Right lobe of liver (tissue), 6 donors: ENCODE data around the gene COTL1. TPM values are rescaled to one million over a fixed set of nuclear protein-coding genes. Genes with fewer than 3 reads are reported as not detected.
"Not testable (repeated sequence)": the region's sequence is repeated elsewhere in the genome, so short reads cannot be mapped to it uniquely, and the experiment has no call there.

Experiments used
- ATAC-seq, 4 donors: fragments of 200-7000 bp; cut with Tn5 transposase; one replicate each; pipeline ENCODE4 v1.9.1; 2020; ENCODE audit warnings: mild to moderate bottlenecking in 4 of 4, moderate library complexity in 4 of 4
- DNase-seq, 3 donors: peaks; one replicate each; pipeline ENCODE4 v3.0.0-alpha.2; 2020
- H3K27ac ChIP-seq, 3 donors: fragments of 200-600 bp; one replicate each; pipeline ENCODE4 v1.8.0; 2022
- H3K27me3 ChIP-seq, 2 donors: fragments of 200-600 bp; one replicate each; pipeline ENCODE4 v1.8.0; 2022
- H3K36me3 ChIP-seq, 4 donors: fragments of 200-600 bp; sonication (generic) in 1 of 4; one replicate each; pipeline versions ENCODE4 v1.5.1 to v1.8.0; 2017 to 2022; ENCODE audit warnings: control low read depth in 1 of 4
- H3K4me1 ChIP-seq, 4 donors: fragments of 200-600 bp; sonication (generic) in 1 of 4; one replicate each; pipeline versions ENCODE4 v1.5.1 to v1.8.0; 2017 to 2022; ENCODE audit warnings: control low read depth in 1 of 4
- H3K4me3 ChIP-seq, 3 donors: fragments of 200-600 bp; one replicate each; pipeline ENCODE4 v1.8.0; 2022
- H3K9me3 ChIP-seq, 4 donors: fragments of 200-600 bp; sonication (generic) in 1 of 4; one replicate each; pipeline versions ENCODE4 v1.5.1 to v1.8.0; 2017 to 2022; ENCODE audit warnings: control low read depth in 1 of 4
- POLR2A ChIP-seq: fragments of 450-650 bp; IDR thresholded peaks from one replicate; pipeline ENCODE4 v1.6.1; 2017; ENCODE audit warnings: antibody characterized with exemption, mild to moderate bottlenecking
- WGBS: methylation state at CpG from one replicate; pipeline ENCODE4 v1.1.6; 2018; ENCODE audit warnings: low coverage, low lambda C conversion rate; ENCODE audit not compliant: insufficient coverage; ENCODE audit errors: missing lambda C conversion rate; 5-methylcytosine and 5-hydroxymethylcytosine counted together
- intact Hi-C, 2 donors: fragments of 100-400 bp; cut with DNase I; formaldehyde crosslinking; loops; one replicate each; pipeline versions ENCODE4 v1.11.2 to v1.14.1; 2022
- total RNA-seq, 6 experiments: library from RNA; depleted of rRNA in 2 of 6; stranded (reverse); fragments of >200 nt in 2 of 6; fragmentation: NEBNext Ultra II Directional in 3 of 6; extraction: Animal tissue kit (Norgen Biotek cat#: 25700) in 3 of 6; gene quantifications; one replicate each; pipeline versions ENCODE4 v1.1.0 to v1.2.4, GENCODE V29; 2016 to 2023
- TF ChIP-seq, protein P1 (sequence below), 4 donors: fragments of 200-600 bp in 3 of 4; fragments of 450-650 bp in 1 of 4; IDR thresholded peaks; one replicate each; pipeline versions ENCODE4 v1.5.1 to v1.8.0; 2016 to 2022; ENCODE audit warnings: antibody characterized with exemption in 4 of 4, mild to moderate bottlenecking in 2 of 4
- donor health status: DM: no; HTN: yes; CAD: no.
- donor health status: DM: no; HTN: no; CAD: no.
- donor health status: DM: no; HTN: no; CAD: no.
- donor health status: DM: no; HTN: yes; CAD: no.
- donor health status: DM: no; HTN: yes; CAD: no.

The COTL1 gene
- total RNA-seq, 6 experiments from 2014 or later: 12.4 to 51.0 (median 18.6) TPM

DNA sequence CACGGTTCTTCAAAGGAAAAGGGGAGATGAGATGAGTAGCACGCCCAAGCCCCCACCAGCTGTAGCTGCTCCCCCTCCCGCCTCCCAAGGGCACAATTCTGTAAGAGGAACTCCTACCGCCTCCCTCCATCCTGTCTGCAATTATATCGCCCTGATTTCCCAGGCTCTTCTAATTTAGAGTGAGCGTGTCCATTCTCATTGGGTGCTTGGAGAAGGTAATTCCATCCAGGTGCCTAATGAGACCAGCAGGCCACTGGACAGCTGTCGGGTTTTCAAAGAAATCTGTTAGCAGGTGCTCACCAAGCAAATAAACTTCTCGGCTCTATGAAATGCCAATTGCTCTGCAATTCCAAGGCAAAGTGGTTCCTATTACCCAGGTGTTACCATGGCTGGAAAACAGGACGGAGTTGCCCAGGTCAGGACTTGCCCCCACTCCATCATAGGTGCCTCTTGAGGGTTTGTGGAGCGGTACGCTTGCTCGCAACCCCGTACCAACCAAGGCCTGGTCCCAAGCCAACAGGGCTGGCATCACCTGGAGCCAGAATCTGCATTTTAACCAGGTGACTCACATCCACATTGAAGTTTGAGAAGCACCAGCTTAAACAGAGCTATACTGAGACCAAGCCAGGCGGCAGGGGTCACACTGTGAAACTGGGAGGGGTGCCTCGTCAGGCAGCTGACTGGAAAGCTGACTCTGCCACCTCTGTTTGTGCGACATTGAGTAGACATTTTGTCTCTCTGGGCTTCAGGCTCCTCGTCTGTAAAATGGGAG lies 97.0 kb downstream of the COTL1 start:
- H3K4me1 ChIP-seq: no peaks in the 10 kb centered on the region
- DNase-seq (no peak), ATAC-seq (no peak)
- intact Hi-C loops: loop anchor here in 1 of 2 donors (5.0 kb wide), 1 partner anchor 91 kb away; no protein-coding TSS in a partner anchor
- H3K4me3 ChIP-seq: no peak overlapping the region
- WGBS: 49% methylated on average over 8 of the region's 17 CpGs
- H3K27ac ChIP-seq: no peak overlapping the region
- no peak for TF ChIP-seq POLR2A
- TF ChIP-seq, protein P1, sequence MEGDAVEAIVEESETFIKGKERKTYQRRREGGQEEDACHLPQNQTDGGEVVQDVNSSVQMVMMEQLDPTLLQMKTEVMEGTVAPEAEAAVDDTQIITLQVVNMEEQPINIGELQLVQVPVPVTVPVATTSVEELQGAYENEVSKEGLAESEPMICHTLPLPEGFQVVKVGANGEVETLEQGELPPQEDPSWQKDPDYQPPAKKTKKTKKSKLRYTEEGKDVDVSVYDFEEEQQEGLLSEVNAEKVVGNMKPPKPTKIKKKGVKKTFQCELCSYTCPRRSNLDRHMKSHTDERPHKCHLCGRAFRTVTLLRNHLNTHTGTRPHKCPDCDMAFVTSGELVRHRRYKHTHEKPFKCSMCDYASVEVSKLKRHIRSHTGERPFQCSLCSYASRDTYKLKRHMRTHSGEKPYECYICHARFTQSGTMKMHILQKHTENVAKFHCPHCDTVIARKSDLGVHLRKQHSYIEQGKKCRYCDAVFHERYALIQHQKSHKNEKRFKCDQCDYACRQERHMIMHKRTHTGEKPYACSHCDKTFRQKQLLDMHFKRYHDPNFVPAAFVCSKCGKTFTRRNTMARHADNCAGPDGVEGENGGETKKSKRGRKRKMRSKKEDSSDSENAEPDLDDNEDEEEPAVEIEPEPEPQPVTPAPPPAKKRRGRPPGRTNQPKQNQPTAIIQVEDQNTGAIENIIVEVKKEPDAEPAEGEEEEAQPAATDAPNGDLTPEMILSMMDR (IDR thresholded peaks at IDR 0.05): no peak
- H3K36me3 ChIP-seq: no peaks in the 10 kb centered on the region
- no peaks in the 10 kb centered on the region for H3K9me3 ChIP-seq
- H3K27me3 ChIP-seq: no peaks in the 10 kb centered on the region

DNA sequence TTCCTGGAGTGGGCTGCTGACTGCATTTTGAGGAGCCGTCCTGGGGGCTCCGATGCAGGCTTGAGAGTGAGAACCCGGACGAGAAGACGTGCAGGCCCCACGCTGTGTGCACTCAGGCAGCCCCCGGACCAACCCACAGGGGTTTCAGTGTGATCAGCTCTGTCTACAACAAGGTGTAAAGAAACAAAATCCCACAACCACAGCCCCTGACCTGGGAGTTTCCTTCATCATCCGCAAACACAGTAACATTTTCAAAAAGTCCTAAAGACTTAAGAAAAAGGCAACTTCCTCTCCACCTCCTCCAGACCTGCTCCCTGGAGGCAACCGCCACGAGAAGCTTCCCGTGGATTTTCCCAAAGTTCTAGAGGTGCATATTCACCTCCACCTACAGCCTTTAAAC lies 98.0 kb downstream of the COTL1 start:
- no peak for TF ChIP-seq POLR2A
- TF ChIP-seq, protein P1 (IDR thresholded peaks at IDR 0.05): no peak
- Histone ChIP-seq H3K9me3 (no peaks in the 10 kb centered on the region), H3K4me3 (no peak overlapping the region), H3K36me3 (no peaks in the 10 kb centered on the region), H3K27me3 (no peaks in the 10 kb centered on the region), H3K4me1 (no peaks in the 10 kb centered on the region), H3K27ac (no peak overlapping the region)
- DNase-seq (no peak), ATAC-seq (no peak)
- intact Hi-C loops: loop anchor here in 1 of 2 donors (5.0 to 10.0 kb wide), 2 partner anchors 92 to 205 kb away; no protein-coding TSS in a partner anchor
- WGBS: 41% methylated on average over 4 of the region's 11 CpGs

DNA sequence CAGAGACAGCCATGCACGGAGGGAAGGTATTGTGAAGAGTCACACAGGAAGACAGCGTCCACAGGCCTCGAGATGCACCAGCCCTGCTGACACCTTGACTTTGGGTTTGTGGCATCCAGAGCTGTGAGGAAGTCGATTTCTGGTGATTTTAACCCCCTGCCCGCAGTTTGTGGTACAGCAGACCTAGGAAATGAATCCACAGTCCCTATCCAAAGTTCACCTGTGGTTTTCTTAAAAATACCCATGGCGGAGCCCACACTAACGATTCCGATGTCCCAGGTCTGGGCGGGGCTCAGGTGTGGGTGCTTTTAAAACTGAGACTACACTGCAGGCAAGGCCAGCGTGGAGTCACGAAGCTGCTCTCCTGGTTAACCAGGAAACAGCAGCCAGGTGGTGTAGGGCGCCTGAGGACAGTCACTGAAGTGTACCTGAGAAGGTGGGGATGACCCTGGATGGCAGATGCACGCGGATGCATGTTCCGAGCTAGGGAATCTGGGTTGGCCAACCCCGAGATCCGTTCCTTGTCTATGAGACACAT lies 99.0 kb downstream of the COTL1 start:
- Histone ChIP-seq H3K36me3 (no peaks in the 10 kb centered on the region), H3K27me3 (no peaks in the 10 kb centered on the region), H3K27ac (no peak overlapping the region), H3K4me3 (no peak overlapping the region), H3K9me3 (no peaks in the 10 kb centered on the region), H3K4me1 (no peaks in the 10 kb centered on the region)
- WGBS: 75% methylated on average over 8 of the region's 17 CpGs
- intact Hi-C loops: loop anchor here in 1 of 2 donors (10.0 kb wide), 1 partner anchor 206 kb away; no protein-coding TSS in a partner anchor
- DNase-seq (peak in 1 of 3 donors; percentile 34), ATAC-seq (peak in 3 of 4 donors; percentile 8 to 19 (median 15))
- no peak for TF ChIP-seq POLR2A
- TF ChIP-seq, protein P1 (IDR thresholded peaks at IDR 0.05): no peak

DNA sequence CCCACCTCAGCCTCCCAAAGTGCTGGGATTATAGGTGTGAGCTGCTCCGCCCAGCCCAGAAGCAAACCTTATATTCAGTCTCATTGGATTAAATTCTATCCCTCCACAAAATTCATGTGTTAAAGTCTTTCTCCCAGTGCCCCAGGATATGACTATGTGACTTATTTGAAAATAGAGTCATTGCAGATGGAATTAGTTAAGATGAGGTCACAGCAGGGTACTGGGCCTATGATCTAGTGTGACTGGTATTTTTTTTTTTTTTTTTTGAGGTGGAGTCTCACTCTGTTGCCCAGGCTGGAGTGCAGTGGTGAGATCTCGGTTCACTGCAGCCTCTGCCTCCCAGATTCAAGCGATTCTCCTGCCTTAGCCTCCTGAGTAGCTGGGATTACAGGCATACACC lies 99.7 kb downstream of the COTL1 start:
- H3K9me3 ChIP-seq, H3K36me3 ChIP-seq, H3K4me1 ChIP-seq, ATAC-seq, H3K4me3 ChIP-seq, H3K27ac ChIP-seq, H3K27me3 ChIP-seq: not testable (repeated sequence)
- intact Hi-C loops: loop anchor here in 1 of 2 donors (10.0 kb wide), 1 partner anchor 207 kb away; no protein-coding TSS in a partner anchor
- 86% methylated on average over 3 of the region's 3 CpGs for WGBS
- peak in 1 of 3 donors; percentile 11 for DNase-seq

DNA sequence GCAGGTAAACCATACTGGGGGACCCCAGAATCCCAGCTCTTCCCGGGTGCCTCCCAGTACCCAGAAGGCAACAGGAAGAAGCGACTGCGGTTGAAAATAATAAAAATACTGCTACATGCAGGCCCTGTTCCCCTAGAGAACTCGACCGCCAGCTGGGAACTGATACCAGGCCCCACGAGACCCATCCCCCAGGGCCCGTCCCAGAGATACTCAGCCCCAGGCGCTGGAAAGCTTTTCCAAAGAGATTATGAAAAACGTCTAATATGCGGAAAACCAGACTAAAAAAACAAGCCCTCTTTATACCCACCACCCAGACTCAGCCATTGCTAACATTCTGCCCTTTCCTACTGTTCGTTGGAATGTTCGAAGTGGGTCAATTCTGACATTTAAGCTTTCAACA lies 100.5 kb downstream of the COTL1 start:
- H3K27ac ChIP-seq: no peak overlapping the region
- no peaks in the 10 kb centered on the region for H3K36me3 ChIP-seq
- no peaks in the 10 kb centered on the region for H3K4me1 ChIP-seq
- H3K27me3 ChIP-seq: no peaks in the 10 kb centered on the region
- ATAC-seq (no peak), DNase-seq (peak in 1 of 3 donors; percentile 5)
- WGBS: 80% methylated on average over 6 of the region's 12 CpGs
- no peaks in the 10 kb centered on the region for H3K9me3 ChIP-seq
- H3K4me3 ChIP-seq: no peak overlapping the region
- intact Hi-C loops: loop anchor here in 1 of 2 donors (10.0 kb wide), 1 partner anchor 207 kb away; no protein-coding TSS in a partner anchor
- TF ChIP-seq POLR2A: no peak
- TF ChIP-seq, protein P1 (IDR thresholded peaks at IDR 0.05): no peak
